DND-41 (cell line): ENCODE data around the gene NMNAT2.
"Not testable (repeated sequence)": the region's sequence is repeated elsewhere in the genome, so short reads cannot be mapped to it uniquely, and the experiment has no call there.

Experiments used
- ATAC-seq: fragments of 200-7000 bp; cut with Tn5 transposase; 3 replicates; pipeline ENCODE4 v1.9.1; 2021; ENCODE audit warnings: low read depth; ENCODE audit not compliant: insufficient read depth
- DNase-seq: peaks from one replicate; pipeline ENCODE4 v3.0.0-alpha.2; 2020
- H2AFZ ChIP-seq: 2 replicates; pipeline ENCODE4 v1.6.0; 2012; ENCODE audit warnings: low read depth, low read length
- H3K27ac ChIP-seq: 2 replicates; pipeline ENCODE4 v1.5.1; 2012; ENCODE audit warnings: low read length, inconsistent platforms
- H3K27me3 ChIP-seq: fragments of 200-600 bp; sonication (generic); 2 replicates; pipeline ENCODE4 v1.6.0; 2012; ENCODE audit warnings: low read length, mild to moderate bottlenecking, inconsistent platforms; ENCODE audit not compliant: insufficient read depth, poor library complexity
- H3K36me3 ChIP-seq: 2 replicates; pipeline ENCODE4 v1.5.1; 2012; ENCODE audit warnings: low read length, inconsistent platforms; ENCODE audit not compliant: insufficient read depth
- H3K4me1 ChIP-seq: 2 replicates; pipeline ENCODE4 v1.5.1; 2012; ENCODE audit warnings: mild to moderate bottlenecking, low read length; ENCODE audit not compliant: insufficient read depth
- H3K4me2 ChIP-seq: 2 replicates; pipeline ENCODE4 v1.6.0; 2012; ENCODE audit warnings: mild to moderate bottlenecking, moderate library complexity, low read length, inconsistent platforms; ENCODE audit not compliant: insufficient read depth
- H3K4me3 ChIP-seq, 2 experiments: fragments of 200-600 bp in 1 of 2; shearing (Covaris generic) in 1 of 2; 2 replicates each; pipeline ENCODE4 v1.5.1; 2012 to 2016; ENCODE audit warnings: inconsistent platforms in 2 of 2, low read length in 2 of 2, mild to moderate bottlenecking in 2 of 2, low read depth in 1 of 2, moderate library complexity in 1 of 2
- H3K79me2 ChIP-seq: 2 replicates; pipeline ENCODE4 v1.6.0; 2012; ENCODE audit warnings: low read length, inconsistent platforms; ENCODE audit not compliant: insufficient read depth
- H3K9ac ChIP-seq: 2 replicates; pipeline ENCODE4 v1.6.0; 2012; ENCODE audit warnings: low read depth, mild to moderate bottlenecking, inconsistent platforms, low read length, moderate library complexity
- H3K9me3 ChIP-seq: 2 replicates; pipeline ENCODE4 v1.5.1; 2012; ENCODE audit warnings: low read length, moderate library complexity, mild to moderate bottlenecking, inconsistent platforms; ENCODE audit not compliant: insufficient read depth, severe bottlenecking
- H4K20me1 ChIP-seq: 2 replicates; pipeline ENCODE4 v1.6.0; 2012; ENCODE audit warnings: low read length; ENCODE audit not compliant: insufficient read depth
- EZH2 ChIP-seq: IDR thresholded peaks from 3 replicates; pipeline ENCODE4 v1.6.1; 2012; ENCODE audit warnings: borderline replicate concordance, low read depth, mild to moderate bottlenecking, moderate library complexity, low read length, inconsistent platforms; ENCODE audit not compliant: severe bottlenecking
- TF ChIP-seq, protein P1 (sequence below): IDR thresholded peaks from 2 replicates; pipeline ENCODE4 v1.5.1; 2012; ENCODE audit warnings: borderline replicate concordance, low read length, moderate library complexity, mild to moderate bottlenecking; ENCODE audit not compliant: poor library complexity, severe bottlenecking; ENCODE audit errors: extremely low read depth

NMNAT2 gene

GRCh38 chr1:183431840-183432547 lies 13.8 kb upstream of the NMNAT2 start:
- Histone ChIP-seq H3K9me3 (no peaks in the 10 kb centered on the region), H3K4me3 (no peak overlapping the region), H3K9ac (no peak overlapping the region), H3K79me2 (no peaks in the 10 kb centered on the region), H3K36me3 (no peaks in the 10 kb centered on the region), H3K4me1 (no peaks in the 10 kb centered on the region), H3K27me3 (peaks cover 10% of the 10 kb centered on the region), H3K27ac (no peak overlapping the region), H4K20me1 (no peaks in the 10 kb centered on the region), H3K4me2 (no peak overlapping the region), H2AFZ (no peak overlapping the region)
- TF ChIP-seq, protein P1, sequence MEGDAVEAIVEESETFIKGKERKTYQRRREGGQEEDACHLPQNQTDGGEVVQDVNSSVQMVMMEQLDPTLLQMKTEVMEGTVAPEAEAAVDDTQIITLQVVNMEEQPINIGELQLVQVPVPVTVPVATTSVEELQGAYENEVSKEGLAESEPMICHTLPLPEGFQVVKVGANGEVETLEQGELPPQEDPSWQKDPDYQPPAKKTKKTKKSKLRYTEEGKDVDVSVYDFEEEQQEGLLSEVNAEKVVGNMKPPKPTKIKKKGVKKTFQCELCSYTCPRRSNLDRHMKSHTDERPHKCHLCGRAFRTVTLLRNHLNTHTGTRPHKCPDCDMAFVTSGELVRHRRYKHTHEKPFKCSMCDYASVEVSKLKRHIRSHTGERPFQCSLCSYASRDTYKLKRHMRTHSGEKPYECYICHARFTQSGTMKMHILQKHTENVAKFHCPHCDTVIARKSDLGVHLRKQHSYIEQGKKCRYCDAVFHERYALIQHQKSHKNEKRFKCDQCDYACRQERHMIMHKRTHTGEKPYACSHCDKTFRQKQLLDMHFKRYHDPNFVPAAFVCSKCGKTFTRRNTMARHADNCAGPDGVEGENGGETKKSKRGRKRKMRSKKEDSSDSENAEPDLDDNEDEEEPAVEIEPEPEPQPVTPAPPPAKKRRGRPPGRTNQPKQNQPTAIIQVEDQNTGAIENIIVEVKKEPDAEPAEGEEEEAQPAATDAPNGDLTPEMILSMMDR: no peak
- TF ChIP-seq EZH2: no peak
- ATAC-seq: no peak
- DNase-seq: no peak

GRCh38 chr1:183427591-183427990 lies 9.4 kb upstream of the NMNAT2 start:
- not testable (repeated sequence) for H3K9ac ChIP-seq, DNase-seq, H3K4me3 ChIP-seq, H3K27ac ChIP-seq, H3K9me3 ChIP-seq, H3K36me3 ChIP-seq, H3K4me1 ChIP-seq, H2AFZ ChIP-seq, H3K4me2 ChIP-seq, H3K27me3 ChIP-seq, H3K79me2 ChIP-seq, H4K20me1 ChIP-seq, ATAC-seq

DNA sequence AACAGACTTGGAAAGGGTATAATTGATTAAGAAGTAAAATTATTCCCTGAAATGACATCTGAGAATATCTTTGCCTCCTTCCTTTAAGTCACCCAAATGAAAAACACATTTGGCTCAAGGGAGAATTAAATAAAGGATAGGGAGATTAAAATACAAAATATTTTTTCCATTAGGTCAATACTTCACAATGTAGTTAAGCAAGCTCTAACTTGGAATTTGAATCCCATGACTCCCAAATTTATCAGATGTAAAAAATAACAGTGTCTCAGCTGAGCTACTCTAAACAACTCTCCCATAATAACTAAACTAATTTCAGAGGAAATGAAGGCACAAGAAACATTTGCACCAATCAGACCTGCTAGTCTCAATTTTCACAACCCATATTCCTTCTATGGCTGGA lies 6.5 kb upstream of the NMNAT2 start:
- peaks cover 4% of the 10 kb centered on the region for H3K27me3 ChIP-seq
- H3K4me2 ChIP-seq: no peak overlapping the region
- H3K36me3 ChIP-seq: no peaks in the 10 kb centered on the region
- no peaks in the 10 kb centered on the region for H3K79me2 ChIP-seq
- H3K9ac ChIP-seq: no peak overlapping the region
- H3K9me3 ChIP-seq: no peaks in the 10 kb centered on the region
- H3K4me1 ChIP-seq: no peaks in the 10 kb centered on the region
- H4K20me1 ChIP-seq: no peaks in the 10 kb centered on the region
- H3K4me3 ChIP-seq: no peak overlapping the region
- no peak for DNase-seq
- H3K27ac ChIP-seq: no peak overlapping the region
- H2AFZ ChIP-seq: no peak overlapping the region
- TF ChIP-seq, protein P1: no peak
- no peak for TF ChIP-seq EZH2
- no peak for ATAC-seq

DNA sequence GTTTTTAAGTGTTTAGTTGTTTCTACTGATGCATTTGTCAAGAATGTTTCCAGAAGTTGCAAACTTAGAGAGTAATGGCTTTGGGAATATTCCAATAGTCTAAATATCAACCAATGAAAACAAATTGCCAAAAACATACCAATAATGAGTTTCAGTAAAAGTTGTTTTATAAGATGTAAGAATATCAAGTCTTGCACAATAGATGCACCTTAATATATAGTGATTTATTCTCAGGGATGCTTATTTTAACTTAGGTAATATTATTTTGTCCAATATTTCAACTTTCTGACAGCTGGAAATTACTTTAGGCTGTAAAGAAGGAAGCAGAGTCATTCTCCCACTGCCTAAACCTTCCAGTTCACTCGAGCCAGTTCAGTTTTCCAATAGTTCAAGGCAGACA lies 5.4 kb upstream of the NMNAT2 start:
- H3K79me2 ChIP-seq: no peaks in the 10 kb centered on the region
- ATAC-seq (no peak), DNase-seq (no peak)
- no peak overlapping the region for H3K9ac ChIP-seq
- no peak overlapping the region for H3K27ac ChIP-seq
- TF ChIP-seq, protein P1: no peak
- no peak for TF ChIP-seq EZH2
- H4K20me1 ChIP-seq: no peaks in the 10 kb centered on the region
- no peak overlapping the region for H3K4me2 ChIP-seq
- H3K4me1 ChIP-seq: no peaks in the 10 kb centered on the region
- H3K4me3 ChIP-seq: no peak overlapping the region
- H3K27me3 ChIP-seq: peaks cover 2% of the 10 kb centered on the region
- H2AFZ ChIP-seq: no peak overlapping the region
- H3K36me3 ChIP-seq: no peaks in the 10 kb centered on the region
- no peaks in the 10 kb centered on the region for H3K9me3 ChIP-seq
